Stromal cell of bone marrow (primary cell): ENCODE measurements around the gene PID1.

Source experiments
- DNase-seq: peaks from one replicate; pipeline ENCODE4 v3.0.0-alpha.2; 2012; ENCODE audit warnings: low read depth

The PID1 gene

GRCh38 chr2:229164545-229165249 lies 106.4 kb downstream of the PID1 start:
- DNase-seq, result no peak

GRCh38 chr2:229163893-229164292 lies 107.2 kb downstream of the PID1 start:
- DNase-seq, result no peak

GRCh38 chr2:229162015-229162414 lies 109.1 kb downstream of the PID1 start:
- no peak for DNase-seq

- DNase-seq, result no peak
These were observed 110.1 kb downstream of the PID1 start for GRCh38 chr2:229160984-229161383.

GRCh38 chr2:229160180-229160579 lies 110.9 kb downstream of the PID1 start:
- DNase-seq, result no peak

GRCh38 chr2:229159405-229159804 lies 111.7 kb downstream of the PID1 start:
- DNase-seq, result no peak

- DNase-seq, result peak; percentile 38
These were observed 116.7 kb downstream of the PID1 start for GRCh38 chr2:229154381-229154780.

- no peak for DNase-seq
These were observed 117.1 kb downstream of the PID1 start for GRCh38 chr2:229153951-229154350.

GRCh38 chr2:229153267-229153666 lies 117.8 kb downstream of the PID1 start:
- DNase-seq, result no peak

GRCh38 chr2:229152674-229153073 lies 118.4 kb downstream of the PID1 start:
- DNase-seq, result no peak

GRCh38 chr2:229150317-229150716 lies 120.8 kb downstream of the PID1 start:
- DNase-seq, result no peak

GRCh38 chr2:229141424-229142025 lies 129.6 kb downstream of the PID1 start:
- DNase-seq, result peak; percentile 48

- DNase-seq, result no peak
These were observed 133.4 kb downstream of the PID1 start for GRCh38 chr2:229137639-229138038.

GRCh38 chr2:229137066-229137465 lies 134.0 kb downstream of the PID1 start:
- no peak for DNase-seq

- DNase-seq, result peak; percentile 20
These were observed 137.8 kb downstream of the PID1 start for GRCh38 chr2:229133155-229133772.

- DNase-seq, result no peak
These were observed 138.9 kb downstream of the PID1 start for GRCh38 chr2:229132236-229132635.

- no peak for DNase-seq
These were observed 140.6 kb downstream of the PID1 start for GRCh38 chr2:229130522-229130921.

GRCh38 chr2:229129738-229130371 lies 141.2 kb downstream of the PID1 start:
- peak; percentile 9 for DNase-seq

GRCh38 chr2:229127471-229127870 lies 143.6 kb downstream of the PID1 start:
- DNase-seq, result no peak

- DNase-seq, result no peak
These were observed 145.0 kb downstream of the PID1 start for GRCh38 chr2:229126066-229126465.

GRCh38 chr2:229124136-229124535 lies 147.0 kb downstream of the PID1 start:
- DNase-seq, result no peak

GRCh38 chr2:229118927-229119326 lies 152.2 kb downstream of the PID1 start:
- DNase-seq, result no peak

- DNase-seq, result no peak
These were observed 152.8 kb downstream of the PID1 start for GRCh38 chr2:229118336-229118735.
